Gastrocnemius medialis (tissue), 4 donors: ENCODE measurements around the gene SPATA25. TPM values are rescaled to one million over a fixed set of nuclear protein-coding genes. Genes with fewer than 3 reads are reported as not detected.

Source experiments
- ATAC-seq, 2 donors: fragments of 150-250 bp; one replicate each; pipeline ENCODE4 v1.9.1; 2016
- DNase-seq, 2 donors: peaks; one replicate each; pipeline ENCODE4 v3.0.0-alpha.2; 2019
- H3K27ac ChIP-seq, 4 donors: fragments of 200-600 bp; sonication (generic); 1 replicate in 1 of 4; 2 replicates in 3 of 4; pipeline ENCODE4 v1.5.1; 2016 to 2018; ENCODE audit warnings: mild to moderate bottlenecking in 2 of 4, moderate library complexity in 1 of 4
- H3K27me3 ChIP-seq, 3 donors: fragments of 200-600 bp; sonication (generic) in 2 of 3; 1 replicate in 1 of 3; 2 replicates in 2 of 3; pipeline versions ENCODE4 v1.5.1 to v1.6.0; 2016 to 2019; ENCODE audit warnings: mild to moderate bottlenecking in 1 of 3, moderate library complexity in 1 of 3
- H3K36me3 ChIP-seq, 2 donors: fragments of 200-600 bp; sonication (generic) in 1 of 2; one replicate each; pipeline ENCODE4 v1.5.1; 2017 to 2018
- H3K4me1 ChIP-seq, 2 donors: fragments of 200-600 bp; sonication (generic) in 1 of 2; one replicate each; pipeline ENCODE4 v1.5.1; 2016 to 2017; ENCODE audit warnings: mild to moderate bottlenecking in 2 of 2
- H3K4me3 ChIP-seq, 4 donors: fragments of 200-600 bp; sonication (generic) in 3 of 4; 1 replicate in 1 of 4; 2 replicates in 3 of 4; pipeline ENCODE4 v1.5.1; 2016 to 2019; ENCODE audit warnings: mild to moderate bottlenecking in 2 of 4
- H3K9me3 ChIP-seq, 3 donors: fragments of 200-600 bp; sonication (generic) in 2 of 3; 1 replicate in 1 of 3; 2 replicates in 2 of 3; pipeline ENCODE4 v1.5.1; 2016 to 2019
- POLR2A ChIP-seq, 2 donors: fragments of 450-650 bp; IDR thresholded peaks; one replicate each; pipeline ENCODE4 v1.6.1; 2017; ENCODE audit warnings: antibody characterized with exemption in 2 of 2, mild to moderate bottlenecking in 2 of 2, moderate library complexity in 2 of 2
- in situ Hi-C, 4 donors: fragments of 200-750 bp; cut with MboI; loops; one replicate each; pipeline versions ENCODE4 v1.15.0 to v1.8.0; 2017; ENCODE audit warnings: low sequenced_read_pairs in 4 of 4
- intact Hi-C: fragments of 100-400 bp; cut with DNase I; formaldehyde crosslinking; loops from one replicate; pipeline ENCODE4 v1.15.1; 2023; ENCODE audit warnings: low total_unique reads
- total RNA-seq, 4 donors: library from RNA; depleted of rRNA; stranded (reverse); fragments of >200 nt; gene quantifications; one replicate each; pipeline versions ENCODE4 v1.1.0 to v1.2.3, GENCODE V29; 2016
- TF ChIP-seq, protein P1 (sequence below), 5 experiments: fragments of 450-650 bp in 3 of 5; fragments of 200-600 bp in 2 of 5; sonication (generic) in 2 of 5; IDR thresholded peaks in 4 of 5; conservative IDR thresholded peaks in 1 of 5; 1 replicate in 4 of 5; 2 replicates in 1 of 5; pipeline ENCODE4 v1.5.1; 2016 to 2019; ENCODE audit warnings: antibody characterized with exemption in 5 of 5, mild to moderate bottlenecking in 3 of 5, moderate library complexity in 3 of 5

The SPATA25 gene
- total RNA-seq, 4 donors from 2014 or later = 0.71 to 4.1 (median 1.8) TPM; not detected in 1

DNA sequence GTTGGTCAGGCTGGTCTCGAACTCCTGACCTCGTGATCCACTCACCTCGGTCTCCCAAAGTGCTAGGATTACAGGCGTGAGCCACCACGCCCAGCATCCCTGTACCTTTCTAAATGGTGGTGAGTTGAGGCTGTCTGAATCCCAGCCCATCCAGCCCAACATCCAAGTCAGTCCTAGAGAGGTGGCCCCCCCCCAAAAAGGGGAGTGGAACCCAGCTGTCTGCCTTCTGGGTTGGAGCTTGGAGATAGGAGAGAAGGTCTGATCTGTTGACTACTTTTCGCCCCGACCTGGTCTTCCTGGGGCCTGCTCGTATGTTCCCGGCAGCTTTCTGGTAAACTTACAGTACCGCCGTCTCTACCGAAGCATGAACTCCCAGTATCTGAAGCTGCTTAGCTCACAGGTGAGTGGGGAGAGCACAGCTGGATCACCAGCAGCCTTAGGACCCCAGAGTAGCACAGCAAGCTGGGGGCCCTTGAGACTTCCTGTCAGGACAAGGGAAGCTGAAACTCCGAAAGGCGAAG, 9.3 kb upstream of the SPATA25 start:
- TF ChIP-seq, protein P1, sequence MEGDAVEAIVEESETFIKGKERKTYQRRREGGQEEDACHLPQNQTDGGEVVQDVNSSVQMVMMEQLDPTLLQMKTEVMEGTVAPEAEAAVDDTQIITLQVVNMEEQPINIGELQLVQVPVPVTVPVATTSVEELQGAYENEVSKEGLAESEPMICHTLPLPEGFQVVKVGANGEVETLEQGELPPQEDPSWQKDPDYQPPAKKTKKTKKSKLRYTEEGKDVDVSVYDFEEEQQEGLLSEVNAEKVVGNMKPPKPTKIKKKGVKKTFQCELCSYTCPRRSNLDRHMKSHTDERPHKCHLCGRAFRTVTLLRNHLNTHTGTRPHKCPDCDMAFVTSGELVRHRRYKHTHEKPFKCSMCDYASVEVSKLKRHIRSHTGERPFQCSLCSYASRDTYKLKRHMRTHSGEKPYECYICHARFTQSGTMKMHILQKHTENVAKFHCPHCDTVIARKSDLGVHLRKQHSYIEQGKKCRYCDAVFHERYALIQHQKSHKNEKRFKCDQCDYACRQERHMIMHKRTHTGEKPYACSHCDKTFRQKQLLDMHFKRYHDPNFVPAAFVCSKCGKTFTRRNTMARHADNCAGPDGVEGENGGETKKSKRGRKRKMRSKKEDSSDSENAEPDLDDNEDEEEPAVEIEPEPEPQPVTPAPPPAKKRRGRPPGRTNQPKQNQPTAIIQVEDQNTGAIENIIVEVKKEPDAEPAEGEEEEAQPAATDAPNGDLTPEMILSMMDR (IDR thresholded peaks at IDR 0.05 in 4 of 5, conservative IDR thresholded peaks at IDR 0.05 in 1 of 5) = no peak
- TF ChIP-seq POLR2A (IDR thresholded peaks at IDR 0.05) = no peak
- H3K36me3 ChIP-seq = peaks cover 0 to 76% of the 10 kb centered on the region in 2 donors
- peaks cover 7 to 10% of the 10 kb centered on the region in 2 donors for H3K4me1 ChIP-seq
- no peak for ATAC-seq
- intact Hi-C loops = no loop called here
- in situ Hi-C loops = no loop called here
- no peak overlapping the region for H3K27ac ChIP-seq
- no peaks in the 10 kb centered on the region for H3K9me3 ChIP-seq
- no peaks in the 10 kb centered on the region for H3K27me3 ChIP-seq
- H3K4me3 ChIP-seq = no peak overlapping the region
- no peak for DNase-seq

DNA sequence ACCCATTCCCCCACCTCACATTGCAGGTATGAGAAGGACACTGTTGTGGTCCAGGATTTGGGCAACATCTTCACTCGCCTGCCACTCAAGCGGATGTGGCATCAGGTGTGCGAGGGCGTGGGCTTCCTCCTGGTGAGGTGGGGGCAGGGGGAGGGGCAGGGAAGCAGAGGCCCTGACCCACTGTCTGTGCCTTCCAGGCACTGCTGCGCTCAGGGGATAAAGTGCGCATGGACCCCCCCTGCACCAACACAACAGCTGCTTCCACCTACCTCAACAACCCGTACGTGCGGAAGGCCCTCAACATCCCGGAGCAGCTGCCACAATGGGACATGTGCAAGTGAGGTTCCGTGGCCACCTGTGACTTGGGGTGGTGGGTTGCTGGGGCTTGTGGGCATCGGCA, 7.4 kb upstream of the SPATA25 start:
- H3K4me3 ChIP-seq = no peak overlapping the region
- H3K4me1 ChIP-seq = peaks cover 12% of the 10 kb centered on the region in 2 donors
- ATAC-seq (no peak), DNase-seq (no peak)
- H3K27me3 ChIP-seq = no peaks in the 10 kb centered on the region
- in situ Hi-C loops (no loop called here), intact Hi-C loops (no loop called here)
- H3K27ac ChIP-seq = no peak overlapping the region
- TF ChIP-seq, protein P1 (IDR thresholded peaks at IDR 0.05 in 4 of 5, conservative IDR thresholded peaks at IDR 0.05 in 1 of 5) = no peak
- no peak for TF ChIP-seq POLR2A (IDR thresholded peaks at IDR 0.05)
- peaks cover 0 to 76% of the 10 kb centered on the region in 2 donors for H3K36me3 ChIP-seq
- no peaks in the 10 kb centered on the region for H3K9me3 ChIP-seq

DNA sequence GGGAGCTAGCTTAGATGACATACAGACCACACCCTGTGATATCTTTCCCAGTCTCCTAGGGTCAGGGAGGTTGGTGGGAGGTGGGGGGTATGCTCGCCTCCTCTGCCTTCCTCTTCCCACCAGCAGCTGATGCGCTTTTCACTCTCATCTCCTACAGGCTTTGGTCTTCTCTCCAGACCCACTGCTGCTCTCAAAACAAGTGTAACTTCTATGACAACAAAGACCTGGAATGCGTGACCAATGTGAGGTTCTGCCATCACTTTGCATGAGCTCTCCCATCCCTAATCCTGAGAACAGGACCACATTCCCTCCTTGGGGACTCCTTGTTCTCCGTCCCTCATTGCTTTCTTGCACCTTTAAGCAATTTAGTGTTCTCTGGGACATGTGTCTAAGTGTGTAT, 6.4 kb upstream of the SPATA25 start:
- intact Hi-C loops (no loop called here), in situ Hi-C loops (no loop called here)
- ATAC-seq (no peak), DNase-seq (no peak)
- Histone ChIP-seq H3K27ac (no peak overlapping the region), H3K4me3 (no peak overlapping the region), H3K36me3 (peaks cover 0 to 66% of the 10 kb centered on the region in 2 donors), H3K9me3 (no peaks in the 10 kb centered on the region), H3K4me1 (peaks cover 21% of the 10 kb centered on the region in 2 donors), H3K27me3 (no peaks in the 10 kb centered on the region)
- no peak for TF ChIP-seq POLR2A (IDR thresholded peaks at IDR 0.05)
- TF ChIP-seq, protein P1 (IDR thresholded peaks at IDR 0.05 in 4 of 5, conservative IDR thresholded peaks at IDR 0.05 in 1 of 5) = no peak

DNA sequence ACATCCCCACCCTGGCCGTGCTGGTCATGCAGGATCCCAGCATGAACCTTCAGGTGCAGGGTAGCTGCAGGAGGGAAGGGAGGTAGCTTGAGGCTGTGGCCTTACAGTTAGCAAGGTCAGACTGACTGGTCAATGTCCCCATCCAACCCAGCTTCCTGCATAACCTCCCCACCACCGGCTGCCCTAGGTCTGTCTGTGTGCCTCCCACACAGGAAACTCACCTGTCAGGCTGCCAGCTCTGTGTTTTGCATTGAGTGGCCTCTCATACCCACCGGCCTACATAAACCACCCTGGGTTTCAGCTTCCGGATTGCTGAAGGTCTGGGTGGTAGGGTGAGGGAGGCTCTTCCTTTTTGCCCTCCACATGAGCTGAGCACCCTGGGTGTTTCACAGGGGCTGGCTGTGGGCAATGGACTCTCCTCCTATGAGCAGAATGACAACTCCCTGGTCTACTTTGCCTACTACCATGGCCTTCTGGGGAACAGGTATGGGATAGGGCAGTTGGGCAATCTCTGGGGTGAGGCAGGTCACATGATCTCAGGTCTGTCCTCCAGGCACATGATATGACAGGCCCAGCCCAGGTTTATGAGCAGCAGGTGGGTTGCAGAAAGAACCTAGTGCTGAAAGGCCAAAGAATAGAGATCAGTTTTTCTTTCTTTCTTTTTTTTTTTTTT, 5.5 kb upstream of the SPATA25 start:
- intact Hi-C loops = no loop called here
- peaks cover 22 to 26% of the 10 kb centered on the region in 2 donors for H3K4me1 ChIP-seq
- peaks cover 0 to 57% of the 10 kb centered on the region in 2 donors for H3K36me3 ChIP-seq
- no peaks in the 10 kb centered on the region for H3K9me3 ChIP-seq
- TF ChIP-seq, protein P1 (IDR thresholded peaks at IDR 0.05 in 4 of 5, conservative IDR thresholded peaks at IDR 0.05 in 1 of 5) = no peak
- TF ChIP-seq POLR2A (IDR thresholded peaks at IDR 0.05) = no peak
- ATAC-seq (no peak), DNase-seq (no peak)
- H3K27me3 ChIP-seq = no peaks in the 10 kb centered on the region
- H3K27ac ChIP-seq = no peak overlapping the region
- in situ Hi-C loops = no loop called here
- no peak overlapping the region for H3K4me3 ChIP-seq
